SU-DHL-6 (cell line): ENCODE measurements around the gene LYPD6.

Source experiments
- H2AFZ ChIP-seq: fragments of 200-600 bp; sonication (generic); 2 replicates; pipeline ENCODE4 v1.6.1; 2014; ENCODE audit warnings: low read depth, mild to moderate bottlenecking, moderate library complexity, mixed read lengths, antibody characterized with exemption, low read length; ENCODE audit not compliant: severe bottlenecking
- H3F3A ChIP-seq: fragments of 200-600 bp; shearing (Covaris generic); 2 replicates; pipeline ENCODE4 v1.6.0; 2016; ENCODE audit warnings: antibody characterized with exemption, mild to moderate bottlenecking; ENCODE audit not compliant: insufficient read depth
- H3K27ac ChIP-seq: fragments of 200-600 bp; sonication (generic); 2 replicates; pipeline ENCODE4 v1.5.1; 2016; ENCODE audit warnings: low read depth, mild to moderate bottlenecking, low read length, moderate library complexity, mixed read lengths
- H3K27me3 ChIP-seq: fragments of 200-600 bp; sonication (generic), shearing (Covaris generic); 2 replicates; pipeline ENCODE4 v1.6.0; 2014; ENCODE audit warnings: mild to moderate bottlenecking, low read length
- H3K36me3 ChIP-seq: fragments of 200-600 bp; sonication (generic); 2 replicates; pipeline ENCODE4 v1.6.1; 2014; ENCODE audit warnings: mild to moderate bottlenecking, low read length, mixed read lengths
- H3K4me2 ChIP-seq: fragments of 300-600, 200-600 bp; shearing (Covaris generic), sonication (generic); 2 replicates; pipeline ENCODE4 v1.6.0; 2014; ENCODE audit warnings: low read length, low read depth, mild to moderate bottlenecking; ENCODE audit not compliant: poor library complexity, severe bottlenecking
- H3K4me3 ChIP-seq: fragments of 200-600 bp; sonication (generic); 2 replicates; pipeline ENCODE4 v1.5.1; 2014; ENCODE audit warnings: antibody characterized with exemption, low read length, mild to moderate bottlenecking, mixed read lengths; ENCODE audit not compliant: insufficient read depth, poor library complexity, severe bottlenecking
- H3K79me2 ChIP-seq: fragments of 200-600 bp; sonication (generic); 2 replicates; pipeline ENCODE4 v1.6.1; 2014; ENCODE audit warnings: mild to moderate bottlenecking, low read length, moderate library complexity; ENCODE audit not compliant: insufficient read depth
- H3K9ac ChIP-seq: fragments of 200-600 bp; sonication (generic); 2 replicates; pipeline ENCODE4 v1.7.0; 2014; ENCODE audit warnings: mild to moderate bottlenecking, low read length
- H3K9me2 ChIP-seq: fragments of 200-600 bp; sonication (generic); replicated peaks from 2 replicates; pipeline ENCODE4 v1.6.1; 2014; ENCODE audit warnings: low read length; ENCODE audit not compliant: insufficient read depth
- H3K9me3 ChIP-seq: fragments of 200-600 bp; sonication (generic); 2 replicates; pipeline ENCODE4 v1.6.1; 2014; ENCODE audit warnings: low read length, mixed read lengths; ENCODE audit not compliant: insufficient read depth
- H4K20me1 ChIP-seq: fragments of 200-600 bp; sonication (generic); 2 replicates; pipeline ENCODE4 v1.6.1; 2014; ENCODE audit warnings: low read depth, mild to moderate bottlenecking, antibody characterized with exemption, low read length, moderate library complexity, mixed read lengths
- EZH2phosphoT487 ChIP-seq: fragments of 200-600 bp; sonication (generic), shearing (Covaris generic); conservative IDR thresholded peaks from 2 replicates; pipeline ENCODE4 v1.6.1; 2018; ENCODE audit warnings: mild to moderate bottlenecking, antibody characterized with exemption, low read length, moderate library complexity, mixed read lengths
- TF ChIP-seq, protein P1 (sequence below): fragments of 200-600 bp; sonication (generic); IDR thresholded peaks from one replicate; pipeline ENCODE4 v1.5.1; 2017; ENCODE audit warnings: antibody characterized with exemption, mild to moderate bottlenecking, low read length, moderate library complexity; ENCODE audit not compliant: insufficient read depth, poor library complexity, severe bottlenecking

The LYPD6 gene

DNA sequence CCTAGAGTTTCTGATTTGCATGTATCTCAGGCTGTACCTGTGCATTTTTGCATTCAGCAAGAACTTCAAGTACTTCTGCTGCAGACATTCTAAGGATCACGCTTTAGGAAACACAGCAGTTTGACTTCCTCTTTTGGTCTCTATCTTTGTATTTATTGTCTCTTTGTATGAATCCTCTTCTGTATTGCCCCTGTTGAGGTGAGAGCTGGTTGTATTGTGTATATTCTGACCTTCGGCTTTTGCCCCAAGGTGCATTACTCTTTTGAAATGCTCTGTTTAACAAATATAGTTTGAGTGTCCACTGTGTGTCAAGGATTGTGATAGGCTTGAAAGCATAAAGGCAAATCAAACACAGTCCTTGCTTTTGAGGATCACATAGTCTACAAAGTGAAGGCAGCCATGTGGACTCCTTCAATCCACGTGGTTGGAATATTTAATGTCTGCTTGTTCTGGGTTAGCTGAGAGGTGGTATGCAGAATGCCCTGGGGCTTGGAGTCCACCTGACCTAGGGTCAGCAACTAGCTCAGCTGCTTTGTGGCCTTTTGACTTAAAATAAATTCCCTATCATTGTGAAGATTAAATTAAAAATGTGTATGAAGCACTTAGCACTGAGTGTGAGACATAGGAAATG lies 108.1 kb downstream of the LYPD6 start:
- H3F3A ChIP-seq, result no peaks in the 10 kb centered on the region
- no peak overlapping the region for H2AFZ ChIP-seq
- no peak overlapping the region for H3K4me3 ChIP-seq
- H3K27me3 ChIP-seq, result no peaks in the 10 kb centered on the region
- TF ChIP-seq, protein P1, sequence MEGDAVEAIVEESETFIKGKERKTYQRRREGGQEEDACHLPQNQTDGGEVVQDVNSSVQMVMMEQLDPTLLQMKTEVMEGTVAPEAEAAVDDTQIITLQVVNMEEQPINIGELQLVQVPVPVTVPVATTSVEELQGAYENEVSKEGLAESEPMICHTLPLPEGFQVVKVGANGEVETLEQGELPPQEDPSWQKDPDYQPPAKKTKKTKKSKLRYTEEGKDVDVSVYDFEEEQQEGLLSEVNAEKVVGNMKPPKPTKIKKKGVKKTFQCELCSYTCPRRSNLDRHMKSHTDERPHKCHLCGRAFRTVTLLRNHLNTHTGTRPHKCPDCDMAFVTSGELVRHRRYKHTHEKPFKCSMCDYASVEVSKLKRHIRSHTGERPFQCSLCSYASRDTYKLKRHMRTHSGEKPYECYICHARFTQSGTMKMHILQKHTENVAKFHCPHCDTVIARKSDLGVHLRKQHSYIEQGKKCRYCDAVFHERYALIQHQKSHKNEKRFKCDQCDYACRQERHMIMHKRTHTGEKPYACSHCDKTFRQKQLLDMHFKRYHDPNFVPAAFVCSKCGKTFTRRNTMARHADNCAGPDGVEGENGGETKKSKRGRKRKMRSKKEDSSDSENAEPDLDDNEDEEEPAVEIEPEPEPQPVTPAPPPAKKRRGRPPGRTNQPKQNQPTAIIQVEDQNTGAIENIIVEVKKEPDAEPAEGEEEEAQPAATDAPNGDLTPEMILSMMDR, result no peak
- no peak for TF ChIP-seq EZH2phosphoT487
- H3K9me2 ChIP-seq, result no peaks in the 10 kb centered on the region
- no peak overlapping the region for H3K27ac ChIP-seq
- H4K20me1 ChIP-seq, result no peaks in the 10 kb centered on the region
- H3K36me3 ChIP-seq, result no peaks in the 10 kb centered on the region
- H3K9me3 ChIP-seq, result no peaks in the 10 kb centered on the region
- H3K4me2 ChIP-seq, result no peak overlapping the region
- no peak overlapping the region for H3K9ac ChIP-seq
- no peaks in the 10 kb centered on the region for H3K79me2 ChIP-seq

DNA sequence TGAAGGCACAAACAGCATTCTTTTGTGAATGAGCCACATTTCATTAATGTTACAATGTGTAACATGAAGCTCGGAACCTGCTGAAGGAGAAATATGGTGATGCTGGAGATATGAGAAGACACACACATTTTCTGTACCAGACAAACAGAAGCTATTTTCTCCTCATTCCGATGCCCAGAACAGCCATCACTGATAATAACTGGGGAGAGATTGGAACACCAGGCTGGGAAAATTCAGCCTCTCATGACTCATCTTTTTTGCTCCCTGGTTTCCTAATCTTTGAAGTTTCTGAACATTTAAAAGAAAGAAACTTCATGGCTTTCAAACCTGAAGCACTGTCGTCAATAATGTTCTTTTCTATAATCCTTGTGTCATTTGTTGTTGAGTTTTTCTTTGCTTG lies 110.9 kb downstream of the LYPD6 start:
- Histone ChIP-seq H3K4me2 (no peak overlapping the region), H4K20me1 (no peaks in the 10 kb centered on the region), H3K9me3 (no peaks in the 10 kb centered on the region), H3K27me3 (no peaks in the 10 kb centered on the region), H2AFZ (no peak overlapping the region), H3F3A (no peaks in the 10 kb centered on the region), H3K36me3 (no peaks in the 10 kb centered on the region), H3K27ac (no peak overlapping the region), H3K9ac (no peak overlapping the region), H3K4me3 (no peak overlapping the region), H3K79me2 (no peaks in the 10 kb centered on the region), H3K9me2 (no peaks in the 10 kb centered on the region)
- TF ChIP-seq, protein P1, result no peak
- TF ChIP-seq EZH2phosphoT487, result no peak

DNA sequence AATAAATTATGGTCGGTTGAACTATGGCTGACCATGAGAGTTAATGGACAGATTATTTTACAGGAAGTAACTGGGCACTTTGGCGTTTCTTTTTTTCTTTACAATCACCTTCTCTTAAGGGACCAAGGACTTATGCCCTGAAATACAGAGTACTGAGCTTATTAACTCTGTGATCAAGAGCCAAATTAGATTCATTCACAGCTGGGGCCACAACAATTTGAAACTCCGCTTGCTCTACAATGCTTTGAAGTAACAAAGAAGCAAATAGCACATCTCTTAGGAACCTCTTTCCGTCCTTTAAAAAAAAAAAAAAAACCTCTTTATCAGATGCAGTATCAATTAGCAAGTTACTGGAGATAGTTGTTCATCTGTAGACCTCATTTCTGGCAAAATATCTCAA lies 112.0 kb downstream of the LYPD6 start:
- Histone ChIP-seq H4K20me1 (no peaks in the 10 kb centered on the region), H2AFZ (no peak overlapping the region), H3K4me3 (no peak overlapping the region), H3F3A (no peaks in the 10 kb centered on the region), H3K79me2 (no peaks in the 10 kb centered on the region), H3K9me2 (no peaks in the 10 kb centered on the region), H3K27me3 (no peaks in the 10 kb centered on the region), H3K27ac (no peak overlapping the region), H3K9ac (no peak overlapping the region), H3K9me3 (no peaks in the 10 kb centered on the region), H3K4me2 (no peak overlapping the region), H3K36me3 (no peaks in the 10 kb centered on the region)
- no peak for TF ChIP-seq EZH2phosphoT487
- TF ChIP-seq, protein P1, result no peak
